GM18511 (cell line): Measurements from ENCODE around the gene GTF3C5.
"Not testable (repeated sequence)": the region's sequence is repeated elsewhere in the genome, so short reads cannot be mapped to it uniquely, and the experiment has no call there.

Source experiments
- ATAC-seq: cut with Tn5 transposase; IDR thresholded peaks from one replicate; pipeline ENCODE4 v1.9.1; 2021; ENCODE audit warnings: mild to moderate bottlenecking, moderate library complexity; ENCODE audit not compliant: unreplicated experiment

GTF3C5 gene

GRCh38 chr9:133030317-133031129 is at the start of gene GTF3C5:
Gene GTF3C5, plus strand, starts transcription at chr9:133030997. Its CDS starts 15 bp downstream, at chr9:133031012.
- ATAC-seq: peak; percentile 96

- peak; percentile 69 for ATAC-seq
Observed at GRCh38 chr9:132982458-132982857, 48.3 kb upstream of the GTF3C5 start.

GRCh38 chr9:132983491-132984201 is 47.2 kb upstream of the GTF3C5 start:
- no peak for ATAC-seq

GRCh38 chr9:132984202-132985070 is 46.4 kb upstream of the GTF3C5 start:
- ATAC-seq: no peak

GRCh38 chr9:132985071-132985350 is 45.8 kb upstream of the GTF3C5 start:
- ATAC-seq: no peak

GRCh38 chr9:132985489-132985888 is 45.3 kb upstream of the GTF3C5 start:
- no peak for ATAC-seq

- no peak for ATAC-seq
Observed at GRCh38 chr9:132986114-132986513, 44.7 kb upstream of the GTF3C5 start.

GRCh38 chr9:132986640-132987620 is 43.9 kb upstream of the GTF3C5 start:
- ATAC-seq: no peak

- ATAC-seq: no peak
Observed at GRCh38 chr9:132988244-132989013, 42.4 kb upstream of the GTF3C5 start.

GRCh38 chr9:132989014-132989310 is 41.8 kb upstream of the GTF3C5 start:
- ATAC-seq: no peak

GRCh38 chr9:132989414-132989996 is 41.3 kb upstream of the GTF3C5 start:
- ATAC-seq: no peak

GRCh38 chr9:132989998-132990557 is 40.7 kb upstream of the GTF3C5 start:
- not testable (repeated sequence) for ATAC-seq

GRCh38 chr9:132990781-132991180 is 40.0 kb upstream of the GTF3C5 start:
- no peak for ATAC-seq

- no peak for ATAC-seq
Observed at GRCh38 chr9:132991351-132992300, 39.2 kb upstream of the GTF3C5 start.

- no peak for ATAC-seq
Observed at GRCh38 chr9:132993511-132993939, 37.3 kb upstream of the GTF3C5 start.

- ATAC-seq: peak; percentile 66
Observed at GRCh38 chr9:132994410-132995120, 36.2 kb upstream of the GTF3C5 start.

- ATAC-seq: no peak
Observed at GRCh38 chr9:132995121-132995420, 35.7 kb upstream of the GTF3C5 start.
